Stromal cell of bone marrow (primary cell): ENCODE measurements around the gene RGS7BP.
A peak's percentile ranks its signal among the peaks of the same experiment; 100 is the strongest.

Source experiments
- DNase-seq: peaks from one replicate; pipeline ENCODE4 v3.0.0-alpha.2; 2012; ENCODE audit warnings: low read depth

The RGS7BP gene

DNA sequence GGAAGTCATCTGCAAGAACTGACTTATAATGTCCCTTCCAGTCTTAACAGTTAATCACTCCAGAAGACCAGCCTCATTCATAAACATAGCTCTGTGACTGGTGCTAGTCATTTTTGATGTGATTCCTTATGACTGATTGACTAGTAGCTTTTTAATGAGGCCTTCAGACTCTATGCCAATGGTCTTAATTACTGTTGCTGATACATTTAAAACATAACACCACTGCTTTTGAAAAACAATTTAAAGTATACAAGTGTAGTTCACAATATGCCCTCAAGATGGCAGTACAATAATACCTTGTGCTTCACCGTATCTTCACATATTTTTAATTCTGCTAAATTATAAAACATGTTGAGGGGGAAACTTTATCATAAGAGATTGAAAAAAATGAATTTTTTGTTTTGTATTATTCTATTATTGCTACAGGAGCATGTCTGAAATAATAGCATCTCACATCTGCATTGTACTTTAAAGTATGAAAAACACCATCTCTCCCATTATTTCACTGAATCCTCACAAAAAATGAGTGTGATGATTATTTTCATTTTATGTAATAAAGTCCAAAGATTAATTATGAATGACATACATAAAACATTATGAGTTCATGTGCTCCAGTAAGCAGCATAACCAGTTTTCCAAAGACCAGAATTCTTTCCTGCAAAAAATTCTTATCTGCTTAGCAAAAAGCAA lies 129.3 kb downstream of the RGS7BP start:
- DNase-seq = no peak

DNA sequence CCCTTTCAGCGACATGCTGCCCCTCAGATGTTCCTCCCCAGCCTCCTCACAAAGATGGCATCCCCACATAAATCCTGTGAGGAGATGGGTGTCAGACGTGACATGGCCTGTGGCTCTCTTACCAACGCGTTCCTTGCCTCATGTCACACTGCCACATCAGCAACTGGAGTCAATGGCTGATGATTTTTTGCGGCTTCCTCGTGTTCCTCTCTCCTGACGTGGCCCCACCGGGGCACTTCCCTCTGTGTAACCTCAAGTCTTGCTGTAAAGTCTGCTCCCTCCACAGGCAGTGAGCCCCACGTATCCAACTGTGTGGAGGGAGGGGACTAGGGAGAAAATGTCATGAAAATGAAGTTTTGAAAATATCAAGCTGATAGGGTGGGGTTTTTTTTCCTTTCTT lies 131.3 kb downstream of the RGS7BP start:
- no peak for DNase-seq

DNA sequence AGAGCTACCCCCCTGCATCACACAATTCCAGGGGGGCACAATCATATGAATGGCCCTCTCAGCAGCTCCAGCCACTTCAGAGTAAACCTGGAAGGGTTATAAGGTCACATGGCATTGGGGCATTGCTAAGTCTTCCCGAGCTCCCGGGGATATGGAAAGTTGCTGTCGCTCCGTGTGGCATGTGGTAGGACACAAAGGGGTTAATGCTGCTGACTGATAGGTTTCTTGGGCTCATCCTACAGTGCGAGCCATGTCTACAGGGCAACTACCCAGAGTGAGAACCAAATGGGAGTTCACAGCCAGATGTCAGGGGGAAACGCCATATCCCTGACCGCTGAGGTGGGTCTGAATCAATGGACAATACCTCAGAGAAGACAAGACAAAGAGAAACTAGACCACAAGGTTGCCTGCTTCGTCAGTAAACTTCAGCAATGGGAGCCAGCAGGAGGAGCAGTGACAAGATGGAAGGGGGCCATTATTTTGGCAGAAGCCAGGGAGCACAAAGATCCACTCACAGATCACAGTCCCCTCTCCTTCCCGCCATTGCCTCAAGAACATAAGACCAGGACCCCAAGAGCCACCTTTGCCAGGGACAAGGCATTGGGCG lies 132.1 kb downstream of the RGS7BP start:
- DNase-seq = no peak

DNA sequence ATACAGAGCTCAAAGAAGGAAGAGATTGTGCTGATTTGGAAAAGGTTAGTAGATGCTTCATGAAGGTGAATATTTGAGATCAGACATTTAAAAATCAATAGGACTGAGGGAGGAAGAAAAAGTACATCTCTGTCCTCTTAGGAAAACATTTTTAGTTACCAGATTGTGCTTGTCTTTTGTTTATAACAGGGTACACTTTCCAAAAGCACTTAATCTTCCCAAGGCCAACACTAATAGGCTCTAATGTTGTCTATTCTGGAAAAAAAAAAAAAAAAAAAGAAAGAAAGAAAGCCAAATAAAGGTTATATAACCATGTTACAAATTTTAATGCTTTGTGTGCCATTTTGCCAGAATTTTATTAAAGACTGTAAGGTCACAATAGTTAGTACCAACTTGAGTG lies 139.0 kb downstream of the RGS7BP start:
- no peak for DNase-seq

DNA sequence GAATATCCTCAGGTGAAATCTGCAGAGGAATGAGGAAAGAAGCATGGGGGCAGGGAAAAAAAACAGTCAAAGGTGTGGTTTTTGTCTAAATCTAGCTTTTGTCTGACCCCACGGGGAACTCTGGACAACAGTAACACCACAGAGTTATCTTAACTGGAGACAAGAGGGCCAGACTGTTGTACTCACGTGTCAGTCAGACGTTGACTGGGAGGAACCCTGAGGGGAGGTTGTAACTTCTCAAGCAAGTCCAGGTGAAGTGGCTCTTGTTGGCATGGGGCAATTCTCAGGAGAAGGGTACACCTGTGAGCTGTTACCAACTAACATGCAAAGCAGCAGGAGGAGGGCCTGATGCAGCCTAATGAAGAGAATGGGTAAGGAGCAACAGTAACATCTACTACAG lies 140.4 kb downstream of the RGS7BP start:
- DNase-seq = no peak

DNA sequence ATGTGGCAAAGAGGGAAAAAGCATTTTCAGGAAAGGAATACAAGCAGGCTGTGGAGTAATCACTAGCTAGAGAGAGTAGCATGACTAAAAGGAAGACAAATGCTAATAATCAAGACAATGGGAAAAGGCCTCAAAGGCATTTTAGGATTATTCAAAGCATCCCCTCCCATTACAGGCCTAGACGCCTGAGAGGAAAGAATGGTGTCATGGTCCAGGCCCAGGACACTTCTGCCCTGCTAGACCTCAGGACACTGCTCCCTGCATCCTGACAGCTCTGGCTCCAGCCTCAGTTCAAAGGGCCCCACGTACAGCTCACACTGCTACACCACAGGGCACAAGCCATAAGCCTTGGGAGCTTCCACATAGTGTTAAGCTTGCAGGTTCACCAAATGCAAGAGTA lies 143.7 kb downstream of the RGS7BP start:
- no peak for DNase-seq

DNA sequence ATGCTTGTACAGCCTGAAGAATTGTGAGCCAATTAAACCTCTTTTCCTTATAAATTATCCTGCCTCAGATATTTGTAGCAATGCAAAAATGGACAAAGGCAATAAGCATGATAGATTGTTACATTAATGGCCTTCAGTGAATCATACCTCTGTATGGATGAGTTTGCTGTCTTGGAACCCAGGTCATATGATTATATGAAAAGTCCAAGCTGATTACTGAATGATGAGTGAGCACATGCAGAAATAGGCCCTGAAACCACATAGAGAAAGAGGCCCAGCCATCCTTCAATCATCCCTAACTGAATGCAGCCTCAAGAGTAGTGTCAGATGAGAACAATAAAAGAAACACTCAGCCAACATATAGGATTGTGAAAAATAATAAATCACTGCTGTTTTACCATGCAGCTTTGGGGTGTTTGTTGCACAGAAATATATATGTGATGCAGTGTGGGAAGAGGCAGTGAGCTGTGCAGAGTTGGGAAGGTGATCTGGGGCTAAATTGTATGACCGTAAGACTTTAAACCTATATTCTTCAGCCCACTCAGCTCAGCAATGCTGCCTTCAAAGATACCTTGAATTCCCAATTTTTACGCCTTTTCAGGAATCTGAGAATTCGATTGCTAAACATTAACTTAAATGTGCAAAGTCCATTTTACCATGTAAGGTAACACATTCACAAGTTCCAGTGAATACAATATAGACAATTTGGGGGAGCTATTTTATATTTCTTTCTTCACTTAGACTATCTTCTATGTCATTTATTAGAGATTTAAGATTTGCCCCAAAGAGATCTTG lies 148.1 kb downstream of the RGS7BP start:
- peak; percentile 45 for DNase-seq

DNA sequence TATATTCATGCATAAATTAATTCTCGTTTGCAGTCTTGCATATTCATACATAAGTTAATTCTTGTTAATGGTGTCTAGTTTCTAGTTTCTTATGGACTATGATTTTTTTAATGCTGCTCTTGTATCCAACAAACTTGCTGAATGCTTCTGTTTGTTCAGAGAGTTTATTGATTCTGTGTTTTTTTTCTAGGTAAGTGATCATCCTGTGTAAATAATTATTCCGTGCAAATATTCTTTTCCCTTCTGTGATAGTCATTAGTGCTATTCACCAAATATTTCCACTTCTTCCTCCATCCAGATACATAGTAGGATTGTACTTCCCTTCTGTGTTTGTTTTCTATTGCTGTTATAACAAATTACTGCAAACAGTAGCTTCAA lies 148.7 kb downstream of the RGS7BP start:
- no peak for DNase-seq

DNA sequence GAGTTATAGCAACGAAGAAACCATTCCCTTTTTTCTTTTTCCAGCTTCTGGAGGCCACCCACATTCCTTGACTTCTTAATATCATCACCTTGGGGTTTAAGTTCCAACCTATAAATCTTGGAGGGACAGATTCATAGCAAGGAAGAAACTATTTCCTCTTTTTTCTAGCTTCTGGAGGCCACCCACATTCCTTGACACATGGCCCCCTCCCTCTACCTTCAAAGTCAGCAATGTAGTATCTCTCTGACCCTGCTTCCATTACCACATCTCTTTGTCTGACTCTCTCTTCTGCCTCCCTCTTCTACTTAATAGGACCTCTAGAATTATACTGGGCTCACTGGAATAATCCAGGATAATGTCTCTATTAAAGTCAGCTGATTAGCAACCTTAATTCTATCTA lies 149.8 kb downstream of the RGS7BP start:
- DNase-seq = no peak

DNA sequence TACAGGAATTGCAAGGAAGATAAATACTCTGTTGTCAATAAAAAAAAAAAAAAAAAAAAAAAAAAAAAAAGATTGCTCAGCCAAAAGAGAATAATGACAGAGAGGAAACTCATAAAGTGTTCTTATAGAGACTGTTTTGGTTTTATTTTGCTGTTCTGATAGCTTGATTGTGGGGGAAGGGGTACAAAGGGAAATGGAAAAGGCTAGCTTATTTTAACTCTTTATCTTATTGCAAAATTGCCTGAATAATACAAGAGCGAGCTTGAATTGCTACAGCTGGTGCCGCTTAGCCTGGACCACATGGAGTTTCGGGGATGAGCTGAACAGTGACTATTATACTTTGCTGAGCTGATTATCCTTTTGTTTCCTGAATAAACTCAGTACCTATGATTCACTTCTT lies 153.5 kb downstream of the RGS7BP start:
- DNase-seq = no peak
